WI38 (cell line): Measurements from ENCODE around the gene E2F4.

Source experiments
- H3K4me3 ChIP-seq: 2 replicates; pipeline ENCODE4 v1.5.1; 2011; ENCODE audit warnings: low read depth, mild to moderate bottlenecking, control low read depth, low read length
- TF ChIP-seq, protein P1 (sequence below): IDR thresholded peaks from 2 replicates; pipeline ENCODE4 v1.5.1; 2012; ENCODE audit warnings: low read depth, mild to moderate bottlenecking, control low read depth, low read length

Gene E2F4

GRCh38 chr16:67208154-67208896, 16.4 kb downstream of the E2F4 start:
- no peak overlapping the region for H3K4me3 ChIP-seq
- TF ChIP-seq, protein P1, sequence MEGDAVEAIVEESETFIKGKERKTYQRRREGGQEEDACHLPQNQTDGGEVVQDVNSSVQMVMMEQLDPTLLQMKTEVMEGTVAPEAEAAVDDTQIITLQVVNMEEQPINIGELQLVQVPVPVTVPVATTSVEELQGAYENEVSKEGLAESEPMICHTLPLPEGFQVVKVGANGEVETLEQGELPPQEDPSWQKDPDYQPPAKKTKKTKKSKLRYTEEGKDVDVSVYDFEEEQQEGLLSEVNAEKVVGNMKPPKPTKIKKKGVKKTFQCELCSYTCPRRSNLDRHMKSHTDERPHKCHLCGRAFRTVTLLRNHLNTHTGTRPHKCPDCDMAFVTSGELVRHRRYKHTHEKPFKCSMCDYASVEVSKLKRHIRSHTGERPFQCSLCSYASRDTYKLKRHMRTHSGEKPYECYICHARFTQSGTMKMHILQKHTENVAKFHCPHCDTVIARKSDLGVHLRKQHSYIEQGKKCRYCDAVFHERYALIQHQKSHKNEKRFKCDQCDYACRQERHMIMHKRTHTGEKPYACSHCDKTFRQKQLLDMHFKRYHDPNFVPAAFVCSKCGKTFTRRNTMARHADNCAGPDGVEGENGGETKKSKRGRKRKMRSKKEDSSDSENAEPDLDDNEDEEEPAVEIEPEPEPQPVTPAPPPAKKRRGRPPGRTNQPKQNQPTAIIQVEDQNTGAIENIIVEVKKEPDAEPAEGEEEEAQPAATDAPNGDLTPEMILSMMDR = no peak

DNA sequence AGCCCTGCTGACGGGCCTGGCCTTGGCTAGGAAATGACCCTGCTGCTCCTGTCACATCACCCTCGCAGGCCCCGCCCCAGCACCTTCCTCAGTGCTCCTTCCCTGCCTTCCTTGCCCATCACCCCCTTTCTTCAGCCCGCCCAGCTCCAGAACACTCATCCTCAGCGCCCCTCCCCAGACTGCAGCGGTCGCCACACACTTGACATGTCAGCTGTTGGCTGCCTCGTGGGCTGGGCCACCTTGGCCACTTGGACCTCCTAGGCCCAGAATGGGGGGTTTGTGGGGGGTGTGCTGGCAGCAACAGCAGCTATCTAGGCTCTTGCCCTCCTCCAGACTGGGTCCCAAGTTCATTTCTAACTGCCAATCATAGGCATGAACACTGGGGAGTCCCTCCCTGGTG, 17.6 kb downstream of the E2F4 start:
- H3K4me3 ChIP-seq = no peak overlapping the region
- TF ChIP-seq, protein P1 = no peak

DNA sequence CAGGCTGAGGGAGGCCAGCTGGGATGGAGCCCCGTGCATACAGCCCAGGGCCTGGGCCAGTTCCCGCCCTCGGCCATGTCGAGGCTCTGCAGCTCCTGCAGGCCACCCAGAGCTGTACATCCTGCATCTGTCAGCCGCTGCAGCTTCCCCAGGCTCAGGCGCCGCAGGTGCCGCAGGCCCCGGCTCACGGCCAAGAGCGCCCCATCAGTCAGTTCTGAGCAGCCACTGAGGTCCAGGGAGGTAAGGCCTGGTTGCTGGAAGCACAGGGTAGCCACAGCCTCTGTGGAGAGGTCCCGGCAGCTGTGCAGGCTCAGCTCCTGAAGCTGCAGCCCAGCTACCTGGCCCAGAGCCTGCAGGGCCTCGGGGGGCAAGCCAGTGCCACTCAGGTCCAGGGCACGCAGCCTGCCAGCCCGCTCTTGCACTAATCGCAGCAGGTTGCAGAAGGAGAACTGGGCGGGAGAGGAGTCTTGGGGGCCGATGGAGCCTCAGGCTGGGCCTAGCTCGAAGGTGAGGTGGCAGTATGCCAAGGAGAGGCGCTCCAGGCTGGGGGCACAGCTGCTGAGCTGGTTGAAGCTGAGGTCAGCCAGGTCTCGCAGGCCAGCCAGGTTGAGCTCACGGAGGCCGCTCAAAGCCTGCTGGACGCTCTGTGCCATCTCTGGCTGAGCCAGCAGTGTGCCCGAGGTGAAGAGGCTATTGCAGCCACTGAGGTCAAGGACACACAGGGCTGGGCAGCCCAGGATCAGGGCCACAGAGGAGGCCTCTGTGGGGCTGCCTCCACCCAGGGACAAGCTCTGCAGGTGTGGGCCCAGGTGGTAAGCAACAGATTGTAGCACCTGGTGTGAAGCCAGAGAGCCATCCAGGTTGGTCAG, 18.3 kb downstream of the E2F4 start:
- TF ChIP-seq, protein P1 = no peak
- H3K4me3 ChIP-seq = no peak overlapping the region

GRCh38 chr16:67211674-67212073, 19.7 kb downstream of the E2F4 start:
- no peak overlapping the region for H3K4me3 ChIP-seq
- TF ChIP-seq, protein P1 = no peak

- TF ChIP-seq, protein P1 = no peak
- H3K4me3 ChIP-seq = no peak overlapping the region
These were observed 20.8 kb downstream of the E2F4 start for GRCh38 chr16:67212766-67213165.

- H3K4me3 ChIP-seq = no peak overlapping the region
- TF ChIP-seq, protein P1 = no peak
These were observed 21.5 kb downstream of the E2F4 start for GRCh38 chr16:67213197-67214019.
